LNCAP (cell line): ENCODE data around the gene PLCB4.

Source experiments
- TF ChIP-seq, protein P1 (sequence below): fragments of 450-650 bp; IDR thresholded peaks from 2 replicates; pipeline ENCODE4 v1.5.1; 2017; ENCODE audit warnings: mild to moderate bottlenecking

Gene PLCB4

DNA sequence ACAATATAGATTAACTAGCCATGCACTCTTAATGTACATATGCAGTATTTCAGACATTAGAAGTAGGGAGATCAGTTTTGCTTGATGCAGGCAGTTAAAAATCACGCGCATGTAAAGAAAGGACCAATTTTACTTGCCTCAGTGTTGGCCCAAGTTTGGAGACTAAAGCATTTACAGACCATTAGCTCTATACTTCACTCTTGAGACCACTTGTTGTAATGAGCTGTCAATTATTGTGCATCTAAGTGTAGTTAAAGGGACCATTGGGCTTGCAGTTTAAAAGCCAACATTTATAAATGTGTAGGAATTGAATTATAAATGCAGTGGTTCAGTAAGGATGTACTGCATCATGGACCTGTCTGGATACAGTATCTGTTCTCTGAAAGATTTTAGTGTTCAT, 53.7 kb downstream of the PLCB4 start:
- TF ChIP-seq, protein P1, sequence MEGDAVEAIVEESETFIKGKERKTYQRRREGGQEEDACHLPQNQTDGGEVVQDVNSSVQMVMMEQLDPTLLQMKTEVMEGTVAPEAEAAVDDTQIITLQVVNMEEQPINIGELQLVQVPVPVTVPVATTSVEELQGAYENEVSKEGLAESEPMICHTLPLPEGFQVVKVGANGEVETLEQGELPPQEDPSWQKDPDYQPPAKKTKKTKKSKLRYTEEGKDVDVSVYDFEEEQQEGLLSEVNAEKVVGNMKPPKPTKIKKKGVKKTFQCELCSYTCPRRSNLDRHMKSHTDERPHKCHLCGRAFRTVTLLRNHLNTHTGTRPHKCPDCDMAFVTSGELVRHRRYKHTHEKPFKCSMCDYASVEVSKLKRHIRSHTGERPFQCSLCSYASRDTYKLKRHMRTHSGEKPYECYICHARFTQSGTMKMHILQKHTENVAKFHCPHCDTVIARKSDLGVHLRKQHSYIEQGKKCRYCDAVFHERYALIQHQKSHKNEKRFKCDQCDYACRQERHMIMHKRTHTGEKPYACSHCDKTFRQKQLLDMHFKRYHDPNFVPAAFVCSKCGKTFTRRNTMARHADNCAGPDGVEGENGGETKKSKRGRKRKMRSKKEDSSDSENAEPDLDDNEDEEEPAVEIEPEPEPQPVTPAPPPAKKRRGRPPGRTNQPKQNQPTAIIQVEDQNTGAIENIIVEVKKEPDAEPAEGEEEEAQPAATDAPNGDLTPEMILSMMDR = no peak

GRCh38 chr20:9126527-9126926, 57.6 kb downstream of the PLCB4 start:
- TF ChIP-seq, protein P1 = no peak

GRCh38 chr20:9128568-9128967, 59.7 kb downstream of the PLCB4 start:
- TF ChIP-seq, protein P1 = no peak

GRCh38 chr20:9129756-9130155, 60.9 kb downstream of the PLCB4 start:
- TF ChIP-seq, protein P1 = no peak

DNA sequence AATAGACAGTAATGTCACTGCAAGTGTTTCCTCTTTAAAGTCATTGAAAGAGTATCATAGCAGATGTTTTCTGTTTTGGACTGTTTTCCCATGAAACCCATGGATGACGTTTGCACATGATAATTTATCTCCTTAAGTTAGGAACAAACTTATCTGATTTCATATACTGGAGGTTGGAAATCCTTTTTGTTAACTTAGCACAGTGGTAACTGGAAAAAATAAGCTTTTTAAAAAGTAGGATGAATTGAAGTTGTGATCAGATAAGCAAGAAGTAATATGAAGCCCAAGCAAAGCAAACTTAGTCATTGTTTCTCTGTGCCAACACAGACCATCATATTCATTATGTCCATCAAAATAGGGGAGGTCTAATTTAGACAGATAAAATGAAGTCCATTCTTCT, 61.6 kb downstream of the PLCB4 start:
- TF ChIP-seq, protein P1 = no peak

- TF ChIP-seq, protein P1 = no peak
Measured at GRCh38 chr20:9131841-9132240, 63.0 kb downstream of the PLCB4 start.

- TF ChIP-seq, protein P1 = no peak
Measured at GRCh38 chr20:9134346-9134745, 65.5 kb downstream of the PLCB4 start.

GRCh38 chr20:9136114-9136513, 67.2 kb downstream of the PLCB4 start:
- TF ChIP-seq, protein P1 = no peak
